SK-N-SH (cell line): ENCODE data around the gene DIPK1A. TPM values are rescaled to one million over a fixed set of nuclear protein-coding genes. Genes with fewer than 3 reads are reported as not detected.
A peak's percentile ranks its signal among the peaks of the same experiment; 100 is the strongest.

ENCODE experiments used
- CTCF ChIA-PET: fragments of 300-600, 350-600 bp; formaldehyde crosslinking; extraction: SDS; loops from one replicate; lab custom pipeline; 2021; lab: Yijun Ruan, JAX
- POLR2A ChIA-PET: fragments of 350-600 bp; sonication (Branson Sonifier 250); formaldehyde crosslinking; extraction: SDS; loops from one replicate; lab custom pipeline; 2020; ENCODE audit warnings: antibody characterized with exemption, inconsistent platforms; lab: Yijun Ruan, JAX
- DNase-seq: peaks from one replicate; pipeline ENCODE4 v3.0.0; 2012
- H2AFZ ChIP-seq: fragments of 200-600 bp; sonication (generic); 2 replicates; pipeline ENCODE4 v1.8.1; 2016; ENCODE audit warnings: antibody characterized with exemption, mild to moderate bottlenecking, low read depth
- H3F3A ChIP-seq: fragments of 200-600 bp; sonication (generic); replicated peaks from 2 replicates; pipeline ENCODE3; 2016; ENCODE audit warnings: antibody characterized with exemption, mild to moderate bottlenecking; ENCODE audit not compliant: insufficient read depth
- H3K27ac ChIP-seq, 2 experiments: fragments of 200-500 bp in 1 of 2; fragments of 200-600 bp in 1 of 2; sonication (Bioruptor generic) in 1 of 2; sonication (generic), shearing (Covaris generic) in 1 of 2; 2 replicates each; pipeline versions ENCODE4 v1.5.1 to v1.6.1; 2014 to 2016; ENCODE audit warnings: low read depth in 2 of 2, inconsistent platforms in 1 of 2, low read length in 1 of 2, mild to moderate bottlenecking in 1 of 2, mixed read lengths in 1 of 2
- H3K27me3 ChIP-seq: fragments of 200-600 bp; sonication (generic), shearing (Covaris generic); 2 replicates; pipeline ENCODE4 v1.6.1; 2016; ENCODE audit warnings: mixed run types; ENCODE audit not compliant: insufficient read depth
- H3K36me3 ChIP-seq, 2 experiments: fragments of 200-500 bp in 1 of 2; fragments of 200-600 bp in 1 of 2; sonication (Bioruptor generic) in 1 of 2; sonication (generic) in 1 of 2; replicated peaks in 1 of 2; 2 replicates each; pipeline versions ENCODE3 to v1.5.1; 2014 to 2016; ENCODE audit warnings: low read length in 1 of 2, mild to moderate bottlenecking in 1 of 2; ENCODE audit not compliant: insufficient read depth in 2 of 2, control insufficient read depth in 1 of 2
- H3K4me1 ChIP-seq, 2 experiments: fragments of 200-500 bp in 1 of 2; fragments of 200-600 bp in 1 of 2; sonication (Bioruptor generic) in 1 of 2; sonication (generic), shearing (Covaris generic) in 1 of 2; 2 replicates each; pipeline versions ENCODE4 v1.5.1 to v1.6.1; 2014 to 2016; ENCODE audit warnings: low read depth in 1 of 2, low read length in 1 of 2, mixed run types in 1 of 2; ENCODE audit not compliant: insufficient read depth in 2 of 2, control insufficient read depth in 1 of 2
- H3K4me2 ChIP-seq: fragments of 200-600 bp; sonication (generic), shearing (Covaris generic); 2 replicates; pipeline ENCODE4 v1.6.1; 2017; ENCODE audit warnings: mixed run types
- H3K4me3 ChIP-seq, 2 experiments: fragments of 200-500 bp in 1 of 2; fragments of 200-600 bp in 1 of 2; sonication (Bioruptor generic) in 1 of 2; sonication (generic), shearing (Covaris generic) in 1 of 2; 2 replicates each; pipeline versions ENCODE4 v1.5.1 to v1.8.1; 2014 to 2016; ENCODE audit warnings: low read depth in 2 of 2, inconsistent platforms in 1 of 2, low read length in 1 of 2, mild to moderate bottlenecking in 1 of 2, mixed read lengths in 1 of 2, moderate library complexity in 1 of 2
- H3K79me2 ChIP-seq: fragments of 200-600 bp; sonication (generic); 2 replicates; pipeline ENCODE4 v1.8.1; 2017; ENCODE audit warnings: mild to moderate bottlenecking; ENCODE audit not compliant: insufficient read depth
- H3K9ac ChIP-seq: fragments of 200-600 bp; sonication (generic); 2 replicates; pipeline ENCODE4 v1.6.1; 2017; ENCODE audit warnings: mixed run types
- H3K9me2 ChIP-seq: fragments of 200-600 bp; sonication (generic); 2 replicates; pipeline ENCODE4 v1.6.1; 2017; ENCODE audit warnings: mixed run types
- H3K9me3 ChIP-seq: fragments of 200-600 bp; sonication (generic); 2 replicates; pipeline ENCODE4 v1.6.1; 2017; ENCODE audit warnings: mixed run types, mild to moderate bottlenecking, moderate library complexity
- H4K20me1 ChIP-seq: fragments of 200-600 bp; sonication (generic); 2 replicates; pipeline ENCODE4 v1.6.1; 2017; ENCODE audit warnings: mild to moderate bottlenecking, mixed run types; ENCODE audit not compliant: insufficient read depth
- EP300 ChIP-seq, 2 experiments: IDR thresholded peaks; 2 replicates each; pipeline versions ENCODE4 v1.4.0 to v1.6.1; 2012; ENCODE audit warnings: borderline replicate concordance in 1 of 2, low read depth in 1 of 2, low read length in 1 of 2
- EZH2phosphoT487 ChIP-seq: fragments of 200-600 bp; sonication (generic); IDR thresholded peaks from 2 replicates; pipeline ENCODE4 v1.6.1; 2017; ENCODE audit warnings: low read depth, mixed run types, mild to moderate bottlenecking, antibody characterized with exemption, moderate library complexity, borderline replicate concordance
- FOSL2 ChIP-seq: IDR thresholded peaks from 2 replicates; pipeline ENCODE4 v1.4.0; 2012; ENCODE audit warnings: low read depth, mild to moderate bottlenecking, moderate library complexity, borderline replicate concordance
- FOXJ3 ChIP-seq: sonication (generic); formaldehyde crosslinking; IDR thresholded peaks from 2 replicates; pipeline ENCODE4 v1.5.1; 2020; ENCODE audit warnings: mild to moderate bottlenecking, missing genetic modification reagents
- GABPA ChIP-seq: IDR thresholded peaks from 2 replicates; pipeline ENCODE4 v1.4.0; 2012; ENCODE audit warnings: low read depth, mild to moderate bottlenecking
- IRF3 ChIP-seq: fragments of 150-350 bp; IDR thresholded peaks from 2 replicates; pipeline ENCODE4 v1.6.1; 2016; ENCODE audit warnings: mild to moderate bottlenecking, low read depth, low read length
- MEF2A ChIP-seq: IDR thresholded peaks from 2 replicates; pipeline ENCODE4 v1.4.0; 2012; ENCODE audit warnings: low read depth, borderline replicate concordance
- NFIC ChIP-seq: IDR thresholded peaks from 2 replicates; pipeline ENCODE4 v1.4.0; 2012; ENCODE audit warnings: borderline replicate concordance
- RAD21 ChIP-seq: IDR thresholded peaks from 2 replicates; pipeline ENCODE4 v1.6.1; 2012; ENCODE audit warnings: mild to moderate bottlenecking, low read length
- SIN3A ChIP-seq: IDR thresholded peaks from 2 replicates; pipeline ENCODE4 v1.6.1; 2012; ENCODE audit warnings: low read depth, mild to moderate bottlenecking, low read length, moderate library complexity, borderline replicate concordance
- SMC3 ChIP-seq: IDR thresholded peaks from 2 replicates; pipeline ENCODE4 v1.6.1; 2012; ENCODE audit warnings: low read depth, low read length, improper control_type of control experiment
- TCF12 ChIP-seq: IDR thresholded peaks from 2 replicates; pipeline ENCODE4 v1.4.0; 2012
- TEAD4 ChIP-seq: IDR thresholded peaks from 2 replicates; pipeline ENCODE4 v1.4.0; 2012; ENCODE audit warnings: mild to moderate bottlenecking, borderline replicate concordance; ENCODE audit not compliant: insufficient read depth
- USF2 ChIP-seq: fragments of 150-350 bp; IDR thresholded peaks from 2 replicates; pipeline ENCODE4 v1.6.1; 2017; ENCODE audit warnings: antibody characterized with exemption, low read length, low read depth, borderline replicate concordance
- YY1 ChIP-seq: IDR thresholded peaks from 2 replicates; pipeline ENCODE4 v1.4.0; 2012; ENCODE audit warnings: low read depth, mild to moderate bottlenecking
- ZBTB33 ChIP-seq: IDR thresholded peaks from 2 replicates; pipeline ENCODE4 v1.4.0; 2012; ENCODE audit warnings: low read depth, borderline replicate concordance
- WGBS: methylation state at CpG from one replicate; pipeline ENCODE4 v1.1.6; 2017; ENCODE audit warnings: low lambda C conversion rate; 5-methylcytosine and 5-hydroxymethylcytosine counted together
- polyA plus RNA-seq, 3 experiments: library from polyadenylated mRNA; depleted of rRNA; stranded (reverse); fragments of >200 nt; gene quantifications; 2 replicates each; pipeline ENCODE4 v1.2.3, GENCODE V29; 2012

DIPK1A gene
- polyA plus RNA-seq, 1 of the 3 experiments (the other 2 are of a cell fraction), result 3.4 TPM

GRCh38 chr1:92795166-92795565 is 166.1 kb downstream of the DIPK1A start:
- CTCF ChIA-PET, result interaction anchor here (1.8 kb wide), 1 partner anchor 36 kb away, joined by 5 read pairs; the partner anchor contains the start of gene RPL5
- POLR2A ChIA-PET, result no interaction called here

GRCh38 chr1:92792340-92792782 is 168.9 kb downstream of the DIPK1A start:
- H3F3A ChIP-seq, result no peaks in the 10 kb centered on the region
- no peak overlapping the region for H3K4me3 ChIP-seq
- DNase-seq, result no peak
- H3K9me3 ChIP-seq, result no peaks in the 10 kb centered on the region
- H3K27me3 ChIP-seq, result no peaks in the 10 kb centered on the region
- no peaks in the 10 kb centered on the region for H3K36me3 ChIP-seq
- no peak for TF ChIP-seq SIN3A
- no peak for TF ChIP-seq GABPA
- no peak for TF ChIP-seq YY1
- TF ChIP-seq TCF12, result no peak
- TF ChIP-seq MEF2A, result no peak
- TF ChIP-seq USF2, result no peak
- TF ChIP-seq TEAD4, result no peak
- TF ChIP-seq FOSL2, result no peak
- TF ChIP-seq ZBTB33, result no peak
- no peak for TF ChIP-seq FOXJ3 (CRISPR knock-in tag)
- TF ChIP-seq EP300 (IDR thresholded peaks at IDR 0.05; ENCODE audit: borderline replicate concordance in 1 of 2, low read depth in 1 of 2, low read length in 1 of 2), result no peak
- TF ChIP-seq SMC3, result no peak
- no peak for TF ChIP-seq IRF3
- no peak for TF ChIP-seq EZH2phosphoT487
- no peak overlapping the region for H3K27ac ChIP-seq
- POLR2A ChIA-PET, result no interaction called here
- H3K4me2 ChIP-seq, result no peak overlapping the region
- no peaks in the 10 kb centered on the region for H3K4me1 ChIP-seq
- H2AFZ ChIP-seq, result no peak overlapping the region
- 93% methylated on average over 3 of the region's 3 CpGs for WGBS
- H4K20me1 ChIP-seq, result no peaks in the 10 kb centered on the region
- H3K9ac ChIP-seq, result no peak overlapping the region
- no peaks in the 10 kb centered on the region for H3K9me2 ChIP-seq
- CTCF ChIA-PET, result interaction anchor here (1.4 kb wide), 1 partner anchor 40 kb away, joined by 3 read pairs; the partner anchor contains the start of gene RPL5
- no peaks in the 10 kb centered on the region for H3K79me2 ChIP-seq

More at GRCh38 chr1:92795166-92795565, 166.1 kb downstream of the DIPK1A start:
- no peak overlapping the region for H2AFZ ChIP-seq
- H3K9ac ChIP-seq, result no peak overlapping the region
- no peaks in the 10 kb centered on the region for H3K27me3 ChIP-seq
- H4K20me1 ChIP-seq, result no peaks in the 10 kb centered on the region
- no peaks in the 10 kb centered on the region for H3K9me3 ChIP-seq
- H3K9me2 ChIP-seq, result no peaks in the 10 kb centered on the region
- H3K36me3 ChIP-seq, result no peaks in the 10 kb centered on the region
- no peak for DNase-seq
- no peak overlapping the region for H3K27ac ChIP-seq
- no peaks in the 10 kb centered on the region for H3K79me2 ChIP-seq
- no peak overlapping the region for H3K4me2 ChIP-seq
- H3K4me1 ChIP-seq, result no peaks in the 10 kb centered on the region
- H3K4me3 ChIP-seq, result no peak overlapping the region
- 86% methylated on average over 4 of the region's 4 CpGs for WGBS
- peaks cover 5% of the 10 kb centered on the region for H3F3A ChIP-seq
- TF ChIP-seq RAD21 (no peak), ZBTB33 (no peak), MEF2A (peak; percentile 81; the same call in 1 of the 2 replicates), NFIC (no peak)
